A549 treated with ZK216348 at 1 μM for 4 hours (cell line): ENCODE data around the gene SLC27A2. TPM values are rescaled to one million over a fixed set of nuclear protein-coding genes. Genes with fewer than 3 reads are reported as not detected.

Experiments
- total RNA-seq: library from RNA; stranded (reverse); fragments of 200-300 nt; extraction: Qiagen RNA extraction; gene quantifications from 5 replicates; pipeline ENCODE4 v1.2.3, GENCODE V29; 2022; ENCODE audit warnings: low read depth

Gene SLC27A2
- 32.0 to 42.0 TPM (median 33.3 TPM) in 5 replicates for total RNA-seq

DNA sequence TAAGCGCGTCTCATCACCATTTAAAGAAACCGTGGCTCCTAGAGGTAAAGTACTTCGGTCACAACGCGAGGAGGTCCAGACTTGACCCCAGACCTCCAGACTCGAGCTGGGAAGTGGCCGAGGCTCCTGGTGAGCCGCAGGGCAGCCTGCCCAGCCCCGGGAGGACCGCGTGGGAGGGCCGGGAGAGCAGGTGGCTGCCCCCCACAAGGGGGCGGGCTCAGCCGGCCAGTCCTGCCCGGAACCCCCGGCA is at the start of gene SLC27A2:
Gene SLC27A2 (plus strand): TSS at position 228 of the 250 bp plus-strand sequence. CDS start 232 bp downstream, outside the sequence.

DNA sequence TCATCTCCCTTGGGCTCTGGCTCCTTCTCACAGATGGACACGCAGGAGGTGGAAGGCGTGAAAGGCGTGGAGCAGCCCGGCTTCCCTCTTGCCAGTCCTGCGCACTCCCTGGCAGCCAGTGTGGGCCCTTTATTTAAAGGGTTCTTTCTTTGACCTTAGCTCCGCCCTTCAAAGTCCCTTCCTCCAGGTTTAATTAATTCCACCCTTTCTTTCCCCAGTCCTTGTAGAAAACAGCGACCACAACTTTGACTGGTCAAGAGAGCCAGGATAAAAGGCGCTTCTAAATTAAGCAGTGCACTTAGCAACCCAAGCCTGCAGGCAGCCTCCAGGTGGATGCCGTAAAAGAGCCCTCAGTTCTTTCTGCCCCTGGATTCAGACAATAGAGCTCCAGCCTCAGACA is 83.6 kb downstream of the SLC27A2 start, which contains the start of gene HDC:
Gene HDC (minus strand): TSS at position 107 of the 400 bp plus-strand sequence. CDS start 103 bp downstream, at position 4.

Other genes starting within 250 kb of the SLC27A2 start
- 0.62 to 1.6 TPM (median 0.91 TPM) in 5 replicates for gene ATP8B4, start 63.0 kb upstream of the SLC27A2 start, total RNA-seq
- gene HDC, start 83.5 kb downstream of the SLC27A2 start, total RNA-seq = 0.09 to 0.47 TPM (median 0.18 TPM) in 3 of 5 replicates, not detected in the others
- 25.9 to 36.9 TPM (median 34.5 TPM) in 5 replicates for gene GABPB1, start 173.0 kb downstream of the SLC27A2 start, total RNA-seq
- gene USP8, start 242.2 kb downstream of the SLC27A2 start, total RNA-seq = 35.2 to 53.1 TPM (median 39.3 TPM) in 5 replicates